ENCODE measurements around the gene LRP1-AS.

Gene LRP1-AS

DNA sequence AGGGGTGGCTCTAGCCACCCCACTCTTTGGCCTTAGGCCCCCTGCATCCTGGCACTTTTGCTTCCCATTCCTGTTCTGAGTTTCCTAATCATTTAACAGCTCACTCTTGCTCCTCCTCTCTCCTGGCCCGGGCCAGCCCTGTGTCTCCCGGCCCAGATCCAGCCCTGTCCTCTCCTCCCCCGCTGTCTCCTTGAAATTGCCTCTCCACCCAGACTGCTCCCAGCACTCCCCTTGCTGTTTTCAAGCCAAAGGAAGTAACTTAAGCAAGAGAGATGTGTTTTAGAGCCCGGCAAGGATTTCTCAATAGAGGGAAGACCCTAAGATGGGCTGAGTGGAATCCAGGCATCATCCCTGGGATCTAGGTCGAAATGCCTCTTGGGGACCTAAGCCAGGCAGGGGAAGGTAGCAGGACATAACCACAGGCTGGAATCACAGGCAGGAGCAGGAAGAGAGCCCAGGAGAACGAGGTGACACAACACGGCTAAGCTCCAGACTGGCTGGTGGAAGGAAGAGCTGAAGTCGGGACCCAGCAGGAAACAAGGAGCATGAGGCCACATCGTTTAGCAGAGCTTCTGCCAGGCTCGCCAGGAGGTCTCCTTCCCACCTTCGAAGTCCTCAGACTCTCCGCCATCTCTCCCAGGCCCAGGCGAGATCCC is 2.0 kb upstream of the LRP1-AS start:
- no peak overlapping the region for H3K4me3 ChIP-seq (ENCODE audit: low read depth, low read length)
- DNase-seq (ENCODE audit: low read depth) = no peak
- TF ChIP-seq CTCF (IDR thresholded peaks at IDR 0.05; ENCODE audit: low read depth, low read length) (no peak), MYC (IDR thresholded peaks at IDR 0.05; ENCODE audit: low read depth, low read length) (no peak), POLR2A (IDR thresholded peaks at IDR 0.05; ENCODE audit: extremely low read depth, insufficient read length) (no peak)
- TF ChIP-seq, protein P1, sequence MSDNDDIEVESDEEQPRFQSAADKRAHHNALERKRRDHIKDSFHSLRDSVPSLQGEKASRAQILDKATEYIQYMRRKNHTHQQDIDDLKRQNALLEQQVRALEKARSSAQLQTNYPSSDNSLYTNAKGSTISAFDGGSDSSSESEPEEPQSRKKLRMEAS (IDR thresholded peaks at IDR 0.05; ENCODE audit: low read depth, low read length) = no peak

DNA sequence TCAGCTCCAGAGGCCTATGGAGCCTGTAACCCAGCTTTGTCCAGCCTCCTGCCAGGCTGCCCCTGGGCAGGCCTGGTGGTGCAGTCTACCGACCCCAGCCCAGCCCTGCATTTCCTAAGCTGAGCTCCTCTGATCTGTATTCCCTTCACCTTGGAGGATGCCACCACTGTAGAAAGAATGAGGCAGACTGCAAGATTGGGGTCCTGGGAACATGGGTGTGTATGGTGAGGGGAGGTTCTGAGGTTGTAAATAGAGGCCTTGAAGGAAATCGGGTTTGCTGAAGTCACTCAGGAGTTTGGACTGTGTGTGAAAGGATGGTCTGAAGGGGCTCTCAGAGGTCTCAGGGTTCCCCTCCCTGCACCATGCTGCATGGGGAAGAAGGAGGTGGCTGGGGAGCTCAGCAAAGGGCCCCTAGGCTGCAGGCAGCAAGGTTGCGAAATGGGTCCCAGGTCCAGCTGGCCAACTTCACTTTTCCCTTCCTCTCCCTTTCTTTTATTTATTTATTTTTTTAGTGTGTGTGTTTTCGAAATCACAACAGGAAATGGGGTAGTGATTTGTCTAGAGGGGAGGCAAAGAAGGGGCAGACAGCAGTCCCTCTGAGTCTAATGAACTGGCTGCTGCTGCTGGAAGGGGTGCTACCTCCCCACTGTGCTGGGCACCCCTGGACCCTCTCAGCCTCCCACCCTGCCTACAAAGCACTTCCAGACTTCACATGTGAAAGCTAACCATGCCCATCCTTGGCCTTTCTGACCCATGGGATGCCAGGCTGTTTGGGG is 1.2 kb upstream of the LRP1-AS start:
- peak; percentile 85 for DNase-seq (ENCODE audit: low read depth)
- TF ChIP-seq POLR2A (IDR thresholded peaks at IDR 0.05; ENCODE audit: extremely low read depth, insufficient read length) (no peak), CTCF (IDR thresholded peaks at IDR 0.05; ENCODE audit: low read depth, low read length) (no peak), MYC (IDR thresholded peaks at IDR 0.05; ENCODE audit: low read depth, low read length) (no peak)
- TF ChIP-seq, protein P1 (IDR thresholded peaks at IDR 0.05; ENCODE audit: low read depth, low read length) = no peak
- H3K4me3 ChIP-seq (ENCODE audit: low read depth, low read length) = no peak overlapping the region

DNA sequence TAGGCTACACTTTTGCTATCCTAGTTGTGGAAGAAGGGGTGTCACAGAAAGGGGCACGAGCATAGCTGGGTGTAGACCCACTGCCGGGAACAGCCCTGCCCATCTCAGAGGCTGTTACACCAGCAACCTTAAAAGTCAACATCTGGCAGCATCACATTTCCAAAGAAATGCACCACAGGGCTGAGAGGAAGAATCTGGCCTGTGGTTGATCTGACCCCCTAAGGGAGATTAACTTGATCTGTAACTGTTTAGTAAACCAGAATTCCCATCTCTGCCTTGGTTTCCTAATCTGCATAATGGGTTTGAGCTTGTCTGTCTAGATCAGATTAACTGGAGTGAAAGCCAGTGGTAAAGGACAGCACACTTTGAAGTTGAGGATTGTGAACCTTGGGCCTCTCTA is 1.3 kb downstream of the LRP1-AS start:
- TF ChIP-seq MYC (IDR thresholded peaks at IDR 0.05; ENCODE audit: low read depth, low read length) (no peak), CTCF (IDR thresholded peaks at IDR 0.05; ENCODE audit: low read depth, low read length) (no peak), POLR2A (IDR thresholded peaks at IDR 0.05; ENCODE audit: extremely low read depth, insufficient read length) (no peak)
- TF ChIP-seq, protein P1 (IDR thresholded peaks at IDR 0.05; ENCODE audit: low read depth, low read length) = no peak
- no peak for DNase-seq (ENCODE audit: low read depth)
- H3K4me3 ChIP-seq (ENCODE audit: low read depth, low read length) = no peak overlapping the region

GRCh38 chr12:57145460-57146059 is 1.9 kb downstream of the LRP1-AS start:
- DNase-seq (ENCODE audit: low read depth) = no peak

DNA sequence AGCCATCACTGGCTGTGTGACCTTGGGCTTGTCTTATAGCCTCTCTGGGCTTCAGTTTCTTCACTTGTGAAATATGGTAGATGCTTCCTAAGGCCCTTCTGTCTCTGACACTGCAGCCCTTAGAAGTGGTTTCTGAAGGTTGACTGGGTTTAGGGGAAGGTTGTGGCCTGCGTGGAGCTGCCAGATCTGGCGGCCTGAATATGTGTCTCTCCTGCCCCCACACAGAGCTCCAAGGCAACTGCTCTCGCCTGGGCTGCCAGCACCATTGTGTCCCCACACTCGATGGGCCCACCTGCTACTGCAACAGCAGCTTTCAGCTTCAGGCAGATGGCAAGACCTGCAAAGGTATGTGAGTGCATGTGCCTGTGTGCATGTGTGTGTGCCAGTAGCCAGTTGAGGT is 4.0 kb downstream of the LRP1-AS start:
- H3K4me3 ChIP-seq (ENCODE audit: low read depth, low read length) = no peak overlapping the region
- TF ChIP-seq CTCF (IDR thresholded peaks at IDR 0.05; ENCODE audit: low read depth, low read length) (no peak), MYC (IDR thresholded peaks at IDR 0.05; ENCODE audit: low read depth, low read length) (no peak), POLR2A (IDR thresholded peaks at IDR 0.05; ENCODE audit: extremely low read depth, insufficient read length) (no peak)
- TF ChIP-seq, protein P1 (IDR thresholded peaks at IDR 0.05; ENCODE audit: low read depth, low read length) = no peak
- no peak for DNase-seq (ENCODE audit: low read depth)

More at GRCh38 chr12:57145460-57146059, 1.9 kb downstream of the LRP1-AS start:
- TF ChIP-seq, protein P1 (IDR thresholded peaks at IDR 0.05; ENCODE audit: low read depth, low read length) = no peak
- TF ChIP-seq MYC (IDR thresholded peaks at IDR 0.05; ENCODE audit: low read depth, low read length) = no peak
- TF ChIP-seq POLR2A (IDR thresholded peaks at IDR 0.05; ENCODE audit: extremely low read depth, insufficient read length) = no peak
- TF ChIP-seq CTCF (IDR thresholded peaks at IDR 0.05; ENCODE audit: low read depth, low read length) = no peak
- no peak overlapping the region for H3K4me3 ChIP-seq (ENCODE audit: low read depth, low read length)
